Neural crest cell (in vitro differentiated cells): Measurements from ENCODE around the gene MMP7. TPM values are rescaled to one million over a fixed set of nuclear protein-coding genes. Genes with fewer than 3 reads are reported as not detected.

Source experiments
- DNase-seq: peaks from one replicate; pipeline ENCODE4 v3.0.0; 2021; ENCODE audit warnings: low read depth, mixed read lengths, low spot score
- H3K27ac Mint-ChIP-seq: one replicate; pipeline ENCODE4 v1.8.0; 2021; ENCODE audit warnings: mild to moderate bottlenecking, mixed read lengths; ENCODE audit not compliant: unreplicated experiment
- H3K27me3 Mint-ChIP-seq: 2 replicates; pipeline ENCODE4 v1.8.0; 2021; ENCODE audit warnings: low read depth, mild to moderate bottlenecking, mixed read lengths
- H3K36me3 Mint-ChIP-seq: 2 replicates; pipeline ENCODE4 v1.8.0; 2021; ENCODE audit warnings: low read depth, mild to moderate bottlenecking, mixed read lengths
- H3K4me1 Mint-ChIP-seq: 2 replicates; pipeline ENCODE4 v1.8.0; 2021; ENCODE audit warnings: mixed read lengths
- H3K4me3 Mint-ChIP-seq: one replicate; pipeline ENCODE4 v1.8.0; 2021; ENCODE audit warnings: mild to moderate bottlenecking, mixed read lengths
- H3K9me3 Mint-ChIP-seq: 2 replicates; pipeline ENCODE4 v1.8.0; 2021; ENCODE audit warnings: mixed read lengths
- total RNA-seq: library from RNA; stranded (reverse); gene quantifications from 2 replicates; pipeline ENCODE4 v1.2.1, GENCODE V29; 2021
- TF ChIP-seq, protein P1 (sequence below): fragments of 200-600 bp; sonication (generic); conservative IDR thresholded peaks from 2 replicates; pipeline ENCODE4 v1.5.0; 2021; ENCODE audit warnings: antibody characterized with exemption, mild to moderate bottlenecking

MMP7 gene
- total RNA-seq, 1 donor from 2014 or later: not detected

DNA sequence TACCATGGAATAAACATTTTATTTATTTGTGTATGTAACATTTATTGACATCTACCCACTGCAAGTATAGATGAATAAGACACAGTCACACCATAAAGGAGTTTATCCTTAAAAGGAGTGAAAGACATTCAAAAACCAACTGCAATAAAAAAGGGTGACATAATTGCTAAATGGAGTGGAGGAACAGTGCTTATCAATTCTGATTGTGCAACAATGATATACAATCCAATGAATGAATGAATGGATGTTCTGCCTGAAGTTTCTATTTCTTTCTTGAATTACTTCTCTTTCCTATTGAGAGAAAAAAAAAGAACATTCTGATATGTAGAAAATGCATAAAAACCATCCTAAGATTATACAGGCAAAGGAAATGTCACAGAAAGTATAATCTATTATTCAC lies 10.0 kb downstream of the MMP7 start:
- no peaks in the 10 kb centered on the region for H3K4me1 Mint-ChIP-seq
- TF ChIP-seq, protein P1, sequence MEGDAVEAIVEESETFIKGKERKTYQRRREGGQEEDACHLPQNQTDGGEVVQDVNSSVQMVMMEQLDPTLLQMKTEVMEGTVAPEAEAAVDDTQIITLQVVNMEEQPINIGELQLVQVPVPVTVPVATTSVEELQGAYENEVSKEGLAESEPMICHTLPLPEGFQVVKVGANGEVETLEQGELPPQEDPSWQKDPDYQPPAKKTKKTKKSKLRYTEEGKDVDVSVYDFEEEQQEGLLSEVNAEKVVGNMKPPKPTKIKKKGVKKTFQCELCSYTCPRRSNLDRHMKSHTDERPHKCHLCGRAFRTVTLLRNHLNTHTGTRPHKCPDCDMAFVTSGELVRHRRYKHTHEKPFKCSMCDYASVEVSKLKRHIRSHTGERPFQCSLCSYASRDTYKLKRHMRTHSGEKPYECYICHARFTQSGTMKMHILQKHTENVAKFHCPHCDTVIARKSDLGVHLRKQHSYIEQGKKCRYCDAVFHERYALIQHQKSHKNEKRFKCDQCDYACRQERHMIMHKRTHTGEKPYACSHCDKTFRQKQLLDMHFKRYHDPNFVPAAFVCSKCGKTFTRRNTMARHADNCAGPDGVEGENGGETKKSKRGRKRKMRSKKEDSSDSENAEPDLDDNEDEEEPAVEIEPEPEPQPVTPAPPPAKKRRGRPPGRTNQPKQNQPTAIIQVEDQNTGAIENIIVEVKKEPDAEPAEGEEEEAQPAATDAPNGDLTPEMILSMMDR: no peak
- no peak overlapping the region for H3K27ac Mint-ChIP-seq
- DNase-seq: no peak
- H3K9me3 Mint-ChIP-seq: no peaks in the 10 kb centered on the region
- no peak overlapping the region for H3K4me3 Mint-ChIP-seq
- H3K27me3 Mint-ChIP-seq: no peaks in the 10 kb centered on the region
- no peaks in the 10 kb centered on the region for H3K36me3 Mint-ChIP-seq

DNA sequence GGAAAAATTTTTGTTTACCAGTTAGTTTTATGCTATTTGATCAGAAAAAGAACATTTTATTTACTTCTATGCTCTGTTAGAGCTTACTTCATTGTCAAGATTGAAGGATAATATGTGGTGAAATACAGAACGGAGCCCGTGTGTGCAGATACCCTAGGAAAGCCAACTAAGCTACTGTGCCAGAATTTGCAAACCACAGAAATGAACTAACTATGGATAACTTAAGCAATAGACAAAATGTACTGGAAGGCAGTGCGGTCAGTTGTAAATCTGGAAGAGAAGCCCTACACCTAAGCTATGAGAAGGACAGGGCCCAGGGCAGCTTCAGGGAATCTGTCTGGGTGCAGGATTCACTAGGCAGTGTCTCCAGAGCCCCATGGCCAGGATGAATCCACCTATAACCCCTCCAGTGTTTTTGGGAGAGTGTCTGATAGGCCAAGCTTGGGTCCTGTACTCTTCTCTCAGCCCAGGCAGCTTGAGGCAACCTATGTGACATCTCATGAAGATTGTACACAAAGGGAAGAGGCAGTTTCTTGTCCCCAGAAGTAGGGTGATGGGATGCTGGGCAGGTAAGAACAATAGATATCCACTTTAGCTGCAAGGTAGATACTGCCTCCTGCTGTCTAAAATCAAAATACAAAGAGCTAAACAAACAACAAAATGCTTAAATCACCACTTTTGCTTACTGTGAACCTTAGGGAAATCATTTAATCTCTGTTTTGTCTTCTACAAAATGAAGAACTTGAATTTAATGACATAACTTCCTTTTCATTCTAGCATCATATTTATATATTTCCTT lies 12.1 kb downstream of the MMP7 start:
- H3K36me3 Mint-ChIP-seq: no peaks in the 10 kb centered on the region
- H3K27ac Mint-ChIP-seq: no peak overlapping the region
- TF ChIP-seq, protein P1: no peak
- H3K27me3 Mint-ChIP-seq: no peaks in the 10 kb centered on the region
- no peaks in the 10 kb centered on the region for H3K9me3 Mint-ChIP-seq
- H3K4me3 Mint-ChIP-seq: no peak overlapping the region
- no peak for DNase-seq
- H3K4me1 Mint-ChIP-seq: no peaks in the 10 kb centered on the region

DNA sequence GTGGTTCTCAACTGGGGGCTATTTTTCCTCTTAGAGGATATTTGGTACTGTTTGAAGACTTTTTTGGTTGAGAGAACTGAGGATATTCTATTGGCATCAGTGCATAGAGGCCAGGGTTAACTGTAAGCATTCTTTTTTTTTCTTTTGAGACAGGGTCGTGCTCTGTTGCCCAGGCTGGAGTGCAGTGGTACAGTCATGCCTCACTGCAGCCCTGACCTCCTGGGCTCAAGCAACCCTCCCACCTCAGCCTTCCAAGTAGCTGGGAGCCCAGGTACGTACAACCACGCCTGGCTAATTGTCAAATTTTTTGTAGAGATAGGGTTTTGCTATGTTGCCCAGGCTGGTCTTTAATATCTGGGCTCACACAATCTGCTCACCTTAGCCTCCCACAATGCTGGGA lies 12.9 kb downstream of the MMP7 start:
- Mint-ChIP-seq H3K27me3 (no peaks in the 10 kb centered on the region), H3K9me3 (no peaks in the 10 kb centered on the region), H3K36me3 (no peaks in the 10 kb centered on the region), H3K4me1 (no peaks in the 10 kb centered on the region), H3K27ac (no peak overlapping the region), H3K4me3 (no peak overlapping the region)
- DNase-seq: no peak
- TF ChIP-seq, protein P1: no peak

DNA sequence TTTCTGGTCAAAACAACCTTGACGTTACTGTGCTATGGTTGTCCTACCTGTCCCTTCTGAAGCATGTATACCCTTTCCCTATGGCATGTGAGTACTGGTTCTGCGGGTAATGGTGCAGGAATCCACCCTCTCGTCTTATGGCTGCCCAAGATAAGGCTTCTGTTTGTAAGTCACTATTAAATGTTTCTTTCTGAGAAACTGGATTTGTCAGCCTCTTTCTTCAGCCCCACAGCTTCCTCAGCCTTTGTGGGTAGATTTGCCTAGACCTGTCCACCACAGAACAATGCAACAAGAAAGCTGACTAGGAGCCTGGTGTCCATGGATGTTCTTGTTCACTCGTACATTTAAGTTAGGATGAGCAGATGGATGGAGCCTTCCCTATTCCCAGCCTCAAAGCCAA lies 14.4 kb downstream of the MMP7 start:
- Mint-ChIP-seq H3K4me3 (no peak overlapping the region), H3K27ac (no peak overlapping the region), H3K9me3 (no peaks in the 10 kb centered on the region), H3K36me3 (no peaks in the 10 kb centered on the region), H3K27me3 (no peaks in the 10 kb centered on the region), H3K4me1 (no peaks in the 10 kb centered on the region)
- TF ChIP-seq, protein P1: no peak
- no peak for DNase-seq

DNA sequence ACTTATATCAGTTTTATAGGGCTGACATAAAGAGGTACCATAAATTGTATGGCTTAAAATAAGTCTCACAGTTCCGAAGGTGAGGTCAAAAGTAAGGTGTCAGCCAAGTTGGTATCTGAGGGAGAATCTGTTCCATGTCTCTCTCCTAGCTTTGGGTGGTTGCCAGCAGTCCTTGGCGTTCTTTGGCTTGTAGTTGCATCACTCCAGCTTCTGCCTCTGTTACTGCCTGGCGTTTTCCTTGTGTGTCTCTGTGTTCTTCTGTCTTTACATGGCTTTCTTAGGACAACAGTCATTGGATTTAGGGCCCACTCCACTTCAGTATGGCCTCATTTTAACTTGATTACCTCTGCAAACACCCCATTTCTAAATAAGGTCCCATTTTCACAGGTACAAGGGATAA lies 16.7 kb downstream of the MMP7 start:
- no peaks in the 10 kb centered on the region for H3K4me1 Mint-ChIP-seq
- H3K27me3 Mint-ChIP-seq: no peaks in the 10 kb centered on the region
- H3K27ac Mint-ChIP-seq: no peak overlapping the region
- H3K36me3 Mint-ChIP-seq: no peaks in the 10 kb centered on the region
- no peak for DNase-seq
- H3K9me3 Mint-ChIP-seq: no peaks in the 10 kb centered on the region
- no peak overlapping the region for H3K4me3 Mint-ChIP-seq
- TF ChIP-seq, protein P1: no peak
